Endothelial cell of umbilical vein (primary cell): Measurements from ENCODE around the gene HSPG2.

Source experiments
- CTCF ChIP-seq, 2 donors: IDR thresholded peaks; 1 replicate in 1 of 2; 2 replicates in 1 of 2; pipeline ENCODE4 v1.5.1; 2011; ENCODE audit warnings: low read length in 2 of 2, mild to moderate bottlenecking in 2 of 2, moderate library complexity in 2 of 2, control low read depth in 1 of 2, inconsistent platforms in 1 of 2, low read depth in 1 of 2; ENCODE audit not compliant: insufficient read depth in 1 of 2; ENCODE audit errors: extremely low read depth in 1 of 2
- EZH2 ChIP-seq: IDR thresholded peaks from 2 replicates; pipeline ENCODE4 v1.6.1; 2012; ENCODE audit warnings: borderline replicate concordance, low read depth, mild to moderate bottlenecking, moderate library complexity, low read length, inconsistent platforms; ENCODE audit not compliant: severe bottlenecking
- FOS ChIP-seq: IDR thresholded peaks from 2 replicates; pipeline ENCODE4 v1.6.1; 2011; ENCODE audit warnings: mild to moderate bottlenecking, low read length, moderate library complexity, borderline replicate concordance; ENCODE audit not compliant: insufficient read depth
- MAX ChIP-seq: IDR thresholded peaks from 2 replicates; pipeline ENCODE4 v1.6.1; 2011; ENCODE audit not compliant: insufficient read depth, insufficient read length
- MYC ChIP-seq: IDR thresholded peaks from one replicate; pipeline ENCODE4 v1.6.1; 2011; ENCODE audit warnings: mild to moderate bottlenecking, low read depth, low read length
- POLR2A ChIP-seq: IDR thresholded peaks from 2 replicates; pipeline ENCODE4 v1.6.1; 2012; ENCODE audit warnings: low read depth, mild to moderate bottlenecking, control low read depth, low read length
- POLR2AphosphoS5 ChIP-seq: IDR thresholded peaks from 2 replicates; pipeline ENCODE4 v1.6.1; 2012; ENCODE audit warnings: low read depth, mild to moderate bottlenecking, control low read depth, low read length, moderate library complexity; ENCODE audit not compliant: insufficient read depth

- TF ChIP-seq EZH2 (no peak), CTCF (IDR thresholded peaks at IDR 0.05; ENCODE audit: extremely low read depth in 1 of 2, insufficient read depth in 1 of 2, low read depth in 1 of 2, low read length in 2 of 2) (no peak), POLR2A (peak; percentile 98), POLR2AphosphoS5 (peak; percentile 87), FOS (no peak), MAX (no peak), MYC (no peak)
These were observed 1.2 kb downstream of the HSPG2 start for GRCh38 chr1:21935891-21936365.
